ENCODE measurements around the gene VWA2.

Gene VWA2

DNA sequence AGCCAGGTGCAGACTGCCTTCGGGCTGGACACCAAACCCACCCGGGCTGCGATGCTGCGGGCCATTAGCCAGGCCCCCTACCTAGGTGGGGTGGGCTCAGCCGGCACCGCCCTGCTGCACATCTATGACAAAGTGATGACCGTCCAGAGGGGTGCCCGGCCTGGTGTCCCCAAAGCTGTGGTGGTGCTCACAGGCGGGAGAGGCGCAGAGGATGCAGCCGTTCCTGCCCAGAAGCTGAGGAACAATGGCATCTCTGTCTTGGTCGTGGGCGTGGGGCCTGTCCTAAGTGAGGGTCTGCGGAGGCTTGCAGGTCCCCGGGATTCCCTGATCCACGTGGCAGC, 50.0 kb downstream of the VWA2 start:
- intact Hi-C loops (cut with DNase I), result no loop called here
- peak in 1 of 42 donors; percentile 16 for DNase-seq

DNA sequence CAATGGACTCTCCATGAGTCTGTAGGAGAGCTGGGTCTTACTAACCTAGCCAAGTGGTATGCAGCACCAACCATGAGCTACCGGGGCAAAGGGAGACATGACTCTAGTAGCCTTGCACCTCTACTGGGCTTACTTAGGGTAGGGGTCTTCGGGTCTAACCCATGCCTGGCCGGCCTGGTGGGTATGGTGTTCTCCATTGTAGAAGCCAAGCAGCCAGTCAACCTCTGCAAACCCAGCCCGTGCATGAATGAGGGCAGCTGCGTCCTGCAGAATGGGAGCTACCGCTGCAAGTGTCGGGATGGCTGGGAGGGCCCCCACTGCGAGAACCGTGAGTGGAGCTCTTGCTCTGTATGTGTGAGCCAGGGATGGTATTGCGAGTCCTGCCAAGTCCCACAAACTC, 51.0 kb downstream of the VWA2 start:
- no peak for DNase-seq
- intact Hi-C loops (cut with DNase I), result no loop called here

DNA sequence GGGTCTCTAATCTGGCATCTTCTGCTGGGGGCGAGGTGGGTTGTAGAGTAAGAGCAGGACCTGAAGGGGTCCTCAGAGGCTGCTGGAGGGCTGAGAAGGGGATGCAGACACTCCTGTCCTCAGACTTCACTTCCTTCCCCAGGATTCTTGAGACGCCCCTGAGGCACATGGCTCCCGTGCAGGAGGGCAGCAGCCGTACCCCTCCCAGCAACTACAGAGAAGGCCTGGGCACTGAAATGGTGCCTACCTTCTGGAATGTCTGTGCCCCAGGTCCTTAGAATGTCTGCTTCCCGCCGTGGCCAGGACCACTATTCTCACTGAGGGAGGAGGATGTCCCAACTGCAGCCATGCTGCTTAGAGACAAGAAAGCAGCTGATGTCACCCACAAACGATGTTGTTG, 52.0 kb downstream of the VWA2 start:
- DNase-seq, result no peak
- intact Hi-C loops (cut with DNase I), result no loop called here

DNA sequence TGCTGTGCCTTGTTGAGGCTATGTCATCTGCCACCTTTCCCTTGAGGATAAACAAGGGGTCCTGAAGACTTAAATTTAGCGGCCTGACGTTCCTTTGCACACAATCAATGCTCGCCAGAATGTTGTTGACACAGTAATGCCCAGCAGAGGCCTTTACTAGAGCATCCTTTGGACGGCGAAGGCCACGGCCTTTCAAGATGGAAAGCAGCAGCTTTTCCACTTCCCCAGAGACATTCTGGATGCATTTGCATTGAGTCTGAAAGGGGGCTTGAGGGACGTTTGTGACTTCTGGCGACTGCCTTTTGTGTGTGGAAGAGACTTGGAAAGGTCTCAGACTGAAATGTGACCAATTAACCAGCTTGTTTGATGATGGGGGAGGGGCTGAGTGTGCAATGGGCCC, 52.5 kb downstream of the VWA2 start:
- no peak for DNase-seq
- intact Hi-C loops (cut with DNase I), result no loop called here

DNA sequence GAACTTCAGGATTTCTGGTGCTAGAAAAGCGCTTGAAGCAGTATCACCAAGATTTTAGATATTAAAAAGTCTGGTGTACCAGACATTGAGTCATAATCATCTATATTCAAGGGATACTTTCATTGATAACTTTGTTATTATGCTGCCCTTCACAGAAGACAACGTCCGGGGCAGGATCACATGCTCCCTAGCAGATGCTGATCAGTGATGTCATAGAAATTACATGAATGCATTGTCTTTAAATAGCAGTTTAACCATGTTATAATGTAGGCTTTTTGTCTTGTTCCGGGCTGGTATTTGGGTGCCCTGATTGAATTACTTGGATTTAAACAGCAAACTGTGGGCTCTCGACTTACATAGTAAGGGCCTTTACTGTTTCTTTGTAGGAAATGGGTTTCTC, 54.0 kb downstream of the VWA2 start:
- intact Hi-C loops (cut with DNase I), result no loop called here
- no peak for DNase-seq

DNA sequence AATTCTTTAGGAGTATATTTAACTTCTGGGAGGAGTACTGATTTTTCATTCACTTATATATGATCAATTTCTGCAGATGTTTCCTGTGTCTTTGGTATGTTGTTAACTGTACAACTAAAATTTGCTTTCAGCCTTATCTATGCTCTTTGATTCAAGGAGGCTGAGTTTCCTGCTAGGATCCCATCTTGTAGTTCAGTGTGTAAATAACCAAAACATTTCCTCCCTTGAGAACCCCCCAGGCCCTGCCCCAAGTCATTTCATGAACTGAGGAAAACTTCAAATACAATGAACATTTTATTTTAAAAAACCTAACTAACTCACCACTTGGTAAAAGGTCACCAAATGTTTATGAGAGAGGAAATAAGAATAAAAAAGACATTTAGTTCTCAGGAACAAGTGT, 55.5 kb downstream of the VWA2 start:
- intact Hi-C loops (cut with DNase I), result no loop called here
- no peak for DNase-seq

DNA sequence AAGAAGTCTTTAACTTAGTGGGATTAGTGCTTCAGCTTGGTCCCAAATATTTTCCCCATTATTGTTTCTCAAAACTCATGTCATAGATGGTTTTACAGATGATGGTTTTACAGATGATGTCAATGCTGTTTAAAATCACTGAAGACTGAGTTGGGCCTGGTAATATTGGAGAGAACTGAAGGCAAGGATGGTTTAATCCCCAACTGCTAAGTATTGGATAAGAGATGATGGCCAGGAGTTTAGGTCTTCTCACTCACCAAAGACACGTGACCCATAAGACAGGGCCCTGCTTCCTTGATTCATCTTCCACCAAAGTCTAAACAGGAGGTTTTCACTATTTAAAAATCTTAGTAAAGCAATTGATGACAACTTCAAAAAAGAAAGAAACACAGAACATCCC, 56.3 kb downstream of the VWA2 start:
- intact Hi-C loops (cut with DNase I), result no loop called here

DNA sequence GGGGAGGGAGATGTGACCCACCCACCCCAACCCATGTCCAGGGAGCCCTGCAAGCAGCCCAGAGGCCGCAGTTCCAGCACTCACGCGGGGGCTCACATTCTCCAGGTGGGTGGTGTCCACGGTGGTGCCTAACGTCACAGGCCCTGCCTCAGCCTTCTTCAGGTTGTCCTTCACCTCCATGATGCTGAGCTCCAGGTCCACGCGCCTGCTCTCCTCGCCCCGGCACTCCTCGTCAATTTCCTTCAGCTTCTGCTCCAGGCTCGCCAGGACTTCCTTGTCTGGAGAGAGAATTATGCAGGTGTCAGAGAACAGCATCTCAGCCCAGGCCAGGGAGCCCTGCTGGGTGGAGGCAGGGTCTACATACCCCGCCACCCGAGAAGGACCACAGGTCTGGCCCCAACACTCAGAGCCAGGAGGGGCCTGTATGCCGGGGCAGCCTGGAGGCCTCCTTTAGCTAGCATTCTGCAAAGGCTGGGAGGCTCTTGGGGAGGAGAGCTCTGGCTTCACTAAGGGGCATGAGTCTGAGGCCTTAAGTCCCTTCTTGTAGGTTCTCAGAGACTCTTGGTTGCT, 58.2 kb downstream of the VWA2 start:
- no peak for DNase-seq
- intact Hi-C loops (cut with DNase I), result no loop called here

More for the DNA sequence above, 56.3 kb downstream of the VWA2 start:
- DNase-seq, result no peak

DNA sequence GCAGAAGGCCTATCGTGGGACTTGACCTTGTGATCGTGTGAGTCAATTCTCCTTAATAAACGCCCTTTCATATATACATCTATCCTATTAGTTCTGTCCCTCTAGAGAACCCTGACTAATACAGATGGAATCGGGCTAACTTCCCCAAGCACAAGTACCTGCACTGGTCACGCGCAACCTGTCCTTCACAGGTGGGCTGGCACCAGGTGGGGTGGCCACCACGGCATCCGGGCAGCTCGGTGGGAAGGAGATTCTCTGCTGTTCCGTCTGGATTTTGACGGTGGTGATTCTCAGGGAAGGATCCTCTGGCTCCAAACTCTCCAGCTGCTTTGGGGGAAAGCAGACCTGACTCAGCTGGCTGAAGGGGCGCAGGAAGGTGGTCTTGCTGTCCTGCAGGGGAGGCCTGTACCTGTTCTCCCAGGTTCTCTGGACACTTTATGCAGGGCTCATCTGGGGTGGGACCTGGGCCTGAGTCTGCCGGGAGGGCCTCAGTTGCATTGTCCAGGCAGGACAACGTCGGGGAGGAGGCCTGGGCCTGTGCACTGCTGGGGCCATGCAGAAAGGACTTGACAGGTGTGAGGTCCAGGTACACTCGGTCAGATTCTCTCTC, 61.1 kb downstream of the VWA2 start:
- intact Hi-C loops (cut with DNase I), result loop anchor here (10.0 kb wide), 1 partner anchor 165 kb away; no protein-coding TSS in a partner anchor
- DNase-seq, result no peak

DNA sequence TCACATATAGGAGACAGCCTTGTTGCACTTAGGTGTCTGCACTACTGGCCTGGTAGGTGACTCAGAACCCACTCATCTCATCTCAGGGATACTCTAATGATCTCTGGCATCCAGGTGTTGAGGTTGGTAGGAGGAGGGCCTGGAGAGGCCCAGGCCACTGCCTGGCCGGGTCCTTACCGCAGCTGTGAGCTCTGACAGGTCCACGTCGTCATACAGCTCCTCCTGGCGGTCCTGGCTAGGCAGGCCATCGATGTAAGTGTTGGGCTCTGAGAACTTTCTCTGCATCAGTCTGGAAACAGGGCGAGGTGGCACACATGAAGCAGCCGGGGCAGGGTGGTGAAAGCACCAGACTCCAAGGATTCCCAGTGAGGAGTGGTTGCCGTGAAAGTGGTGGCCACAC, 62.1 kb downstream of the VWA2 start:
- intact Hi-C loops (cut with DNase I), result loop anchor here (10.0 kb wide), 1 partner anchor 164 kb away; no protein-coding TSS in a partner anchor
- no peak for DNase-seq

GRCh38 chr10:114301951-114302710, 63.1 kb downstream of the VWA2 start:
- DNase-seq, result peak in 5 of 42 donors; percentile 15 to 58 (median 29)
- intact Hi-C loops (cut with DNase I), result loop anchor here (10.0 kb wide), 1 partner anchor 163 kb away; no protein-coding TSS in a partner anchor

GRCh38 chr10:114303556-114303955, 64.5 kb downstream of the VWA2 start:
- intact Hi-C loops (cut with DNase I), result loop anchor here (10.0 kb wide), 1 partner anchor 161 kb away; no protein-coding TSS in a partner anchor
- DNase-seq, result no peak

- intact Hi-C loops (cut with DNase I), result loop anchor here (10.0 kb wide), 1 partner anchor 161 kb away; no protein-coding TSS in a partner anchor
- peak; percentile 55 to 94 (median 86) for DNase-seq
Measured at GRCh38 chr10:114304017-114304570, 65.0 kb downstream of the VWA2 start.

GRCh38 chr10:114304571-114305421, 65.7 kb downstream of the VWA2 start:
- intact Hi-C loops (cut with DNase I), result loop anchor here (10.0 kb wide), 1 partner anchor 160 kb away; no protein-coding TSS in a partner anchor
- peak in 32 of 42 donors; percentile 19 to 65 (median 40) for DNase-seq

DNA sequence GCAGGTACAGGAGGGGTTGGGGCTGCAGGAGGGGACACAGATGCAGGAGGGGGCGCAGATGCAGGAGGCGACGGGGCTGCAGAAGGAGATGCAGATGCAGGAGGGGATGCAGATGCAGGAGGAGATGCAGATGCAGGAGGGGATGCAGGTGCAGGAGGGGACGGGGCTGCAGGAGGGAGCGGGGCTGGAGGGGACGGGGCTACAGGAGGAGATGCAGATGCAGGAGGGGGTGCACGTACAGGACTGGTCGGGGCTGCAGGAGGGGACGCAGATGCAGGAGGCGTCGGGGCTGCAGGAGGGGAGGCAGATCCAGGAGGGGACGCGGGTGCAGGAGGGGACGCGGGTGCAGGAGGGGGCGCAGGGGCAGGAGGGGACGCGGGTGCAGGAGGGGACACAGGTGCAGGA, 66.5 kb downstream of the VWA2 start:
- intact Hi-C loops (cut with DNase I), result loop anchor here (10.0 kb wide), 1 partner anchor 159 kb away; no protein-coding TSS in a partner anchor
- DNase-seq, result no peak

DNA sequence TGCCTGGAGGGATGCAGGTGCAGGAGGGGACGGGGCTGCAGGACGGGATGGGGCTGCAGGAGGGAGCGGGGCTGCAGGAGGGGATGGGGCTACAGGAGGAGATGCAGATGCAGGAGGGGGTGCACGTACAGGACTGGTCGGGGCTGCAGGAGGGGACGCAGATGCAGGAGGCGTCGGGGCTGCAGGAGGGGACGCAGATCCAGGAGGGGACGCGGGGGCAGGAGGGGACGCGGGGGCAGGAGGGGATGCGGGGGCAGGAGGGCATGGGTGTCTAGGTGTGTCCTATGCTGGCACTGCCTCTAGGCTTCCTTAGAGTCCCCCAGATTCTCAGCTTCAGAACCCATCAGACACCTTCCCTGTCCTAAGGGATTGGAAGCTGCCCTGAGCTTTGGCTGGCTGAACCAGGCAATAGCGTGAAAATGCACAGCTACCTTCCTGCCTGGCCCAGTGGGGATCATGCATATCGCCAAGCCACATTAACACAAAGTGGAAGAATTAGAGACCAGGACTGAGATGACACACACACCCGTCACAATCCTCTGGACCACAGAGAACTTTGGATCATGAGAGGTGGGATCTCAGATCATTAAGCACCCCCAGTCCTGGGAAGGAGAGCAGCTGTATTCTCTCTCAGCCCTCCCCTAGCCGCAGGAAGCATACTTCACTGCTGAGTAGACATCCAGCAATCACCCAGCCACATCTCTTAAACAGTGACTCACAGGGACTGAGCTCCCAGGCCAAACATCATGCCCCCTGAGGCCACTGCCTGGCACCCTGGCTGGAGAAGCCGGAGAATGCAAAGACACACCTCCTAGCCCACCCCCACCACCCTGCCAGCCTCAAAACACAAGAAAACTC, 67.3 kb downstream of the VWA2 start:
- intact Hi-C loops (cut with DNase I), result loop anchor here (10.0 kb wide), 1 partner anchor 158 kb away; no protein-coding TSS in a partner anchor

GRCh38 chr10:114307731-114308130, 68.7 kb downstream of the VWA2 start:
- intact Hi-C loops (cut with DNase I), result loop anchor here (10.0 kb wide), 1 partner anchor 157 kb away; no protein-coding TSS in a partner anchor
- DNase-seq, result no peak

More for the DNA sequence above, 67.3 kb downstream of the VWA2 start:
- no peak for DNase-seq
